ENCODE measurements around the gene CCDC91. TPM values are rescaled to one million over a fixed set of nuclear protein-coding genes. Genes with fewer than 3 reads are reported as not detected.
"Not testable (repeated sequence)": the region's sequence is repeated elsewhere in the genome, so short reads cannot be mapped to it uniquely, and the experiment has no call there.

CCDC91 gene
- total RNA-seq, 1 experiment from 2014 or later, result 13.7 TPM

DNA sequence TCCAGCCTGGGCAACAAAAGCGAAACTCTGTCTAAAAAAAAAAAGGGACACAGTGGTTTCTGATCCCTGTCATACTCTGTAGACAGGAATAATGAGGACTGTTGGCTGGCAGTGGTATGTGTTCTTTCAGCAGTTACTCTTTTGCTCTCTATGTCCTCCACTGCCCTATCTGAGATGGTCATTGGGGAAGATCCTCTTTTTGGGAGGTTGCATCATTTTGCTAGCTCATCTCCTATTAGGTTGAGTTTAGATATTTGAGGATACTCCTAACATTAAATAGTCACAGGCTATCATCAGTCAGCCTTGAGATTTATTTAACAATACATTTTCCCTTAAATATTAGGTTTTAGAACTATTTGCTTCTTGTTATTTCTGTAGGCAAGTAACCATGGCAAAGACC is 5.9 kb upstream of the CCDC91 start:
- DNase-seq (ENCODE audit: low spot score), result no peak

DNA sequence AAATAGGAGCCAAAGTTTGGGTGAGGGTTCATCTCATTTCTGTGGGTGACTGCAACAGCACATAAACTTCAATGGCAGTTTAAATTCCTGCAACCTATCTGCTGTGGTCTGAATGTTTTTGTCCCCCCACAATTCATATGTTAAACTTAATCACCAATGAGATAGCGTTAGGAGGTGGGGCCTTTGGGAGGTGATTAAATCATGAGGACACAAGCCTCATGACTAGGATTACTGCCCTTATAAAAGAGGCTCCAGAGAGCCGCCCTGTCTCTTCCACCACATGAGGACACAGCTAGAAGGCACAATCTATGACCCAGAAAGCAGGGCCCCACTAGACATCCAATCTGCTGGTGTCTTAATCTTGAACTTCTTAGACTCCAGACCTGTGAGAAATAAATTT is 3.8 kb upstream of the CCDC91 start:
- DNase-seq (ENCODE audit: low spot score), result no peak

DNA sequence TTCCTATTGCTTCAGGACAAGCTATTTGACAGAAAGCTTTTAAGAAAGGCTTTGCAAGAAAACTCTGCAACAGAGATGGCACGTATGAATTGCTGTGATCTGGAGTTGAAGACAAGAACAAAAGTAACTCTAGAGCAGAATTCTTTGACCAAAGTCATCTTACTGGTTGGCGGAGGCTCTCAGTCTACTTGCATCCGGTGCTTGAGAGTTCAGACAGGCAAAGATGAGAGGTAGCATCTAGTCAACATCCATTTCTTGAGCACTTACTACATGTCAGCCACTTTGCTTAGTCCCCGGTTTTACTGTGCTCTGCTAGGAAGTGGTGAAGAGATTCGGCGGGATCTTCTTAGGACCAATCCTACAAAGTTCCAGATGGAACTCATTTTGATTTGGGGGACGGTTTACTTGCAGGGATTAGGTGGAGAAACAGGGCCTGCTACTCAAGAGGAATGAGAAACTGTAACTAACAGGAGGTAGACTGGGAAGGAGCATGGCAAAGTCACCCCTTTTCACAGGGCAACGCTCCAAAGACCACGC is 404 bp upstream of the CCDC91 start:
- peak; percentile 10 for DNase-seq (ENCODE audit: low spot score)

DNA sequence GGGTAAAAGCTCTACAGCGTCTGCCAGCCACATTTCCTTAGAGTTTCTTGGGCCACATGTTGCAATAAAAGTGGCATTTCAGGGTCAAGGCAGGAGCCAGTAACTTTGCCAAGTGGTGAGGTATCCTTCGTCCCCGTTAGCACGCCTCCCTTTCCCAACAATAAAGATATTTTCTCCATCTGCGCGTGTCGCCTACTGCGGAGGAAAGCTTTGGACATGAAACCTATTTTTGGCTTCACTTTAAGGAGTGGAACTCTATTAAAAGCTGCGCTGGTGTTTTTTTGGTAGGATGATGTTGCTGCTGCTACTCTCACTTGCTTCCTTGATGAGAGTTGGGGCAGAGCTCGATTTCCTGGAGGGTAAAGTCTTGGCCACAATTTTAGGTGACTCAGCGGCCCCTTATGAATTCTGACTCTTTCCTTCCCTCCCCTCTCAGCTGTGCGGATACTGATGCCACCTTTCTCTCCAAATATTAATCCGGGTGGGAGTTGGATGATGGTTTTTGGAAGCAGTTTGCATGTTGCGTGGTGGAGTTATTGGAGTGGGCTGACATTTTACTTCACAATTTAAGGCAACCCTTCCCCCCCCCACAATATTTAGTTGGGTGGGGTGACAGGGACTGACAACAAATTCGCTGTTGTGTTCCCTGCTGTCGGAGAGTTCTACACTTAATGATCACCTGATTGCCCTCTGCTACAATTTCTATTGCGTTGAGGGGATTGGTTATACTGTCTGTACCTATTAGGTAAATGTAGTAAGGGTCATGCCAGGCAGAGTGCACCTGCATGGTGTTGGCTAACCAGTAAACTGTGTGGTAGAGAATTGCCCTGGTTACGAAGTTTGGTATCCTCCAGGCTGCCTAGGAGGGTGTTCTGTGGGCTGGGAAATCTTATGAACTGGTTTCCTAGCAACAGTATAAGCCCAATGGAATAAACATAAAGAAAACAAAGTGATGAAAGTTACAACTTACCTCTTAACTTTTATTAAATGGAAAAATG is 1.1 kb downstream of the CCDC91 start:
- no peak for DNase-seq (ENCODE audit: low spot score)

DNA sequence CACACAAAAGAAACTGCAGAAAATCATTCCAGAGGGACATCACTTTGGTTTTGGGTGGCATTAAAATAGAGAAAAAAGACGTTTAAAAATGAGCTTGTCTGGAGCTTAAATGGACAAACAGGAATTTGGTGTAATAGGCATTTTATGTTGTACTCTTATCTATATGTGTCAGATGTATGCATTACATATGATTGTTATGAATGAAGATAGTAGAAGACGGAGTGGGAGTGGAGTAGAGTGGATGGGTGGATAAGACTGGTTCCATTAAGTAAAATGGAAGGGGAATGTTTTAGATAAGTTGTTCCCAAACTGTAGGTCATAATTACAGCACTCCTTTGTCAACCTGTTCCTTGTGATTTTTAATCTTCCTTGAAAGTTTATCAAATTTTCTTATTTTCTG is 1.9 kb downstream of the CCDC91 start:
- no peak for DNase-seq (ENCODE audit: low spot score)

DNA sequence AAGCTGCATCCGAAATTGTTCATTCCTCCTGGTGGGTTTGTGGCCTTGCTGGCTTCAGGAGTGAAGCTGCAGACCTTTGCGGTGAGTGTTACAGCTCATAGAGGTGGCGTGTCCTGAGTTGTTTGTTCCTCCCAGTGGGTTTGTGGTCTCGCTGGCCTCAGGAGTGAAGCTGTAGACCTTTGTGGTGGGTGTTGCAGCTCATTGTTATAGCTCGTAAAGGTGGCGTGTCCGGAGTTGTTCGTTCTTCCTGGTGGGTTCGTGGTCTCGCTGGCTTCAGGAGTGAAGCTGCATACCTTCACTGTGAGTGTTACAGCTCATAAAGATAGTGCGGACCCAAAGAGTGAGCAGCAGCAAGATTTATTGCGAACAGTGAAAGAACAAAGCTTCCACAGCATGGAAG is 4.4 kb downstream of the CCDC91 start:
- not testable (repeated sequence) for DNase-seq (ENCODE audit: low spot score)

DNA sequence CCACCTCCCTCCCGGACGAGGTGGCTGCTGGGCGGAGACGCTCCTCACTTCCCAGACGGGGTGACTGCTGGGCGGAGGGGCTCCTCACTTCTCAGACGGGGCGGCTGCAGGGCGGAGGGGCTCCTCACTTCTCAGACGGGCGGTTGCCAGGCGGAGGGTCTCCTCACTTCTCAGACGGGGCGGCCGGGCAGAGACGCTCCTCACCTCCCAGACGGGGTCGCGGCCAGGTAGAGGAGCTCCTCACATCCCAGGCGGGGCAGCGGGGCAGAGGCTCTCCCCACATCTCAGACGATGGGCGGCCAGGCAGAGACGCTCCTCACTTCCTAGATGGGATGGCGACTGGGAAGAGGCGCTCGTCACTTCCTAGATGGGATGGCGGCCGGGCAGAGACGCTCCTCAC is 10.9 kb downstream of the CCDC91 start:
- DNase-seq (ENCODE audit: low spot score), result not testable (repeated sequence)

DNA sequence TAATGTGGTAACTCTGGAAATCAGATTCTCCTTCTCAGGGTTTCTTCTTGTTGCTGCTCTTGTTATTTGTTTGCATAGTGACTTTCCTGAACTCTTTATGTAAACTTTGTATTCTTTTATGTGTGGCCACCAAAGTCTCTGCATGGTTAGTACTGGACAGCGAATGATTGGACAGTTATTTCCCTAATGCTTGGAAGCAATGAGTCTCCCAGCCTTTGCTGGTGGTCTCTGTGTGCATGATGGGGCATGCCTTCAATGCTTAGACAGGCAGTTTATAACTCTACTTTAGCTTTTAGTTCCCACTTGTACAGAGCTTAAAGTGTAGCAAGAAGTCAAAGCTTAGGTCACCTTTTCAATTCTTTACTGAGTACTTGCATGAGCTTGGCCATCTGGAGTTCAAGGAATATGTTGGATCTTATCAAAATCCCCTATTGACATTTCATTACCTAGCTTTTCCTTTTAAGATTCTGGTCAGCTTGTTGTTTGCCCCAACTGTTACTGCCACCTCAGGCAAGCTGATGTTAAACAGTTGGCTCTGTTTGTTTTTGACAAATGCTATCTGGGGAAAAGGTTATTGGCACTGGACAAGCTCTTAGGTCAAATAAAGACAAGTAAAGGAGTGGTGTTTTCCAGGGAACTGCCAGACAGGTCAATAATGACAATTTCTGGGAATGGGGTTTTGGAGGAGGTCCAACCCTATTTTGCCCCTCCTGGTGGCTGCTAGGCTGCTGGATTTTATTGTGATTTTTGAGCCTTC is 12.3 kb downstream of the CCDC91 start:
- DNase-seq (ENCODE audit: low spot score), result no peak

DNA sequence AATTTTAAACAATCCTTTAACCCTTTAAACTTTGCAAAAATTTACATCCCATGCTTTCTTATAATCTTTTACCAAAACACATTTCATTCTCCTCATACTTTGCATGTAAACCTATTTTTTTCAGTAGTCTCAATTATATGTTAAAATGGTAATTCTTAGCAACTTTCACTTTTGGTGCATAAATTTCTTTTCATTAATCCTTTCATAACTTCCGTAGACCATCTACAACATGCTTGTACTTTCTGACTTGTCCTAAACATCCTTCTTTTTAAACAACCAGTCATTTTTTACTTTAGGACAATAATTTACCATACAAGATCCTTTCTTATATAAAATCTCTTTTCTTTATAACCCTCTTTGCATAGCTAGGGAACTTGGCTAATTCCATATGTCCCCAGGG is 19.5 kb downstream of the CCDC91 start:
- no peak for DNase-seq (ENCODE audit: low spot score)

DNA sequence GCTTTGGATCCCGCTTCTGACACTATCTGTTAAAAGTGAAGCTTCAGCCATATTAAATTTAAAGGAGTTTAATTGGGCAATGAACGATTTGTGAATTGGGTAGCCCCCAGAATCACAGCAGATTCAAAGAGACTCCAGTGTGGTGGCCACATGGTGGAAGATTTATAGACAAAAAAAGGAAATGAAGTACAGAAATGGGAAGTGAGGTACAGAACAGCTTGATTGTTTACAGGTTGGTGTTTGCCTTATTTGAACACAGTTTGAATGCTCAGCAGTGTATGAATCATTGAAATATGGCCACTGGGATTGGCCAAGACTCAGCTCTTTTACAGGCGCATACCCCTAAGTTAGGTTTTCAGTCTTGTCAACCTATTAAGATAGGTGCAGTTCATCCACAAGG is 21.9 kb downstream of the CCDC91 start:
- DNase-seq (ENCODE audit: low spot score), result no peak

DNA sequence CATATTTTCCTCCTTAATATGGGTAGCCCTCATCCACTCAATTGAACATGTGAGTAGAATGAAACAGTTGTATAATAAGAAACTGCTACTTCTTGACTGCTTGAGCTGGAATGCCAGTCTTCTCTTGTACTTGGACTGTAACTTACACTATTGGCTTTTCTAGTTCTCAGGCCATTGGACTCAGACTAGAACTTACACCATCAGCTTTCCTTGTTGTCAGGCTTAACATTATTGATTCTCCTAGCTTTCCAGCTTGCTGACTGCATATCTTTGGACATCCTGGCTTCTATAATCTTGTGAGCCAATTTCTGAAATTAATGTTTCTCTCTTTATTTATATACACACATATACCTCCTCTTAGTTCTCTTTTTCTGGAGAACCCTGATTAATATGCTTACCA is 24.8 kb downstream of the CCDC91 start:
- DNase-seq (ENCODE audit: low spot score), result no peak

DNA sequence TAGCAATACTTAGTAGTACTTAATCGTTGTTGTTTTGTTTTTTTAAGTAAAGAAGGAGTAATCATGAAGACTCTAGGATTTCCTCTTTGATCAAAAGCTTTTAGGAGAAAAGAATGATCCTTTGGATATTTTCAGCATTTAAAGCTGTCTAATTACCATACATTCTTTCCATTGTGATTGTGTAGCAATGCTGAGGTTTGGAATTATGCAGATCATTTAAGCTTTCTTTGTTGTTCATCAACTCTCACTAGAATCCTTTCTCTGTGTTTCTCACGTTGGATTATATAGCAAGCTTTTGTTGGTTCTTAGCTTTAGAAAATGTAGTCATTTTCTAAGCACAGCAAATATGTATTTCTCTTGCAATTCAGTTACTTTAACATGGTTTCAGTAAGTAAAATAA is 25.8 kb downstream of the CCDC91 start:
- no peak for DNase-seq (ENCODE audit: low spot score)

DNA sequence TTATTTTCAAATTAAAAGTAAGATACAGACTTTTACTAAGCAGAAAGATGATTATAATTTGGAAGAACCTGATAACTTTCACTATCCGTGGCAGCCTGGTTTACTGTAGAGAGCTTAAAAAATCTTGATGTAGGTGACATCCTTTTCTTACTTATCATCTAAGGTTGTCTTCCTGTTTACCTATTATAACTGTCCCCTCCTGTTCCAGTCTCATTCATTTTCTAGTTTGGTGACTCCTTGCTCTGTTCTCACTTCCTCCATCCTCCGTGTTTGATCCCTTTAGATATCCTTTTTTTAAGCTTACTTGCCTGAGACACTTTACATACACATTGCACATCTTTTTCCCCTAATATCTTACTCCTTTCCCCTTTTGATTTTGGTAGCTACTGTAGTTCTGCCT is 27.5 kb downstream of the CCDC91 start:
- no peak for DNase-seq (ENCODE audit: low spot score)

DNA sequence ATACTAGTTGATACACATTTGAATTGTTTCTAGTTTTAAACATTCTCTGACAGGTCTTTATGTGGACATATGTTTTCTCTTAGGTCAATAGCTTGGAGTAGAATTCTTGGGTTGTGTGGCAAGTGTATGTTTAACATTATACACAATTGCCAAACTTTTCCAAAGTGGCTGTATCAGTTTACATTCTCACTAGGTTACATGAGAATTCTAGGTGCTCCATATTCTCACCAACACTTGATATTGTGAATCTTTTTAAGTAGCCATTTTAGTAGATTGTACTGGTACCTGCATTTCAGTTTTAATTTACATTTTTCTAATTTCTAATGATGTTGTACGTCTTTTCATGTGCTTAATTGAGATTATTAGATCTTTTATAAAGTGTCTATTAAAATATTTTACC is 28.6 kb downstream of the CCDC91 start:
- no peak for DNase-seq (ENCODE audit: low spot score)

DNA sequence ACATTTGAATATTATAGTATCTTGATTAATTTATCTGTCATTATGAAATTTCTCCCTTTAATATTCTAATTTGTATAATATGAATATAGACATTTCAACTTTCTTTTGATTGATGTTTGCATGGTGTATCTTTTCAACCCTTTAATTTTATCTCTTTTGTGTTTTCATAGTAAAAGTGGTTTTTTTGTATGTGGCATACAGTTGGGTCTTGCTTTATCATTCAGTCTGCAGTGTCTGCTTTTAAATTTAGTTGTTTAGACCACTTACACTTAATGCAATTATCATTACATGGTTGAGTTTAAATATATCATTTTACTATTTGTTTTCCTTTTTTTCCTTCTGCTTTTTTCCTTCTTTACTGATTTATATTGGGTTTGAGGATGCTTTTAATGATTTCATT is 29.6 kb downstream of the CCDC91 start:
- no peak for DNase-seq (ENCODE audit: low spot score)

DNA sequence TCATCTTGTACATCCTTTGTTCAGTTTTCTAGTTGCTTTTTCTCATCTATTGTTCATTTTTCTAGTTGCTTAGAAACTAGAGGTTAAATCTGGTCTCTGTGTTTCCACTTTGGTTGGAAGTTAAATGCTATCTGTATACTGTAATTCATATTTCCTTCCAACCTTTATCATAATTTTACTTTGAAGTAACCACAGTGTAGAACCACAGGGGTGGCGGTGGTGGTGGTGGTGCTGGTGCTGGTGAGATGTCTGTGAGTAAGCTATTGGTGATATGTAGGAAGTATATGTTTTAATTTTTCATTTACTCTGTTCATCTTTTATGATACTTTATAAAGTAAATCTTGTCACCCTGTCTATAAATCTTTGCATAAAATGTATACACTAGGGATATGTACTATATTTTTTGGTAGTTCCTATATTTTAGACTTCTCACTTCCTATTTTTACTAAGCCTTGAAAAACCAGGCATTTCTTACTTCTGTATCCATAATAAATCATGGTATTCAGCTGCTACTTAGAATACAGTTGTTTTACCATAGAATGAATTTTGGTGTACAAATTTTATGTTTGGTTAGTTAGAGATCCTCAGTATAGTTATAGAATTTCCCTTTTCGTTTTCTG is 31.9 kb downstream of the CCDC91 start:
- DNase-seq (ENCODE audit: low spot score), result no peak

DNA sequence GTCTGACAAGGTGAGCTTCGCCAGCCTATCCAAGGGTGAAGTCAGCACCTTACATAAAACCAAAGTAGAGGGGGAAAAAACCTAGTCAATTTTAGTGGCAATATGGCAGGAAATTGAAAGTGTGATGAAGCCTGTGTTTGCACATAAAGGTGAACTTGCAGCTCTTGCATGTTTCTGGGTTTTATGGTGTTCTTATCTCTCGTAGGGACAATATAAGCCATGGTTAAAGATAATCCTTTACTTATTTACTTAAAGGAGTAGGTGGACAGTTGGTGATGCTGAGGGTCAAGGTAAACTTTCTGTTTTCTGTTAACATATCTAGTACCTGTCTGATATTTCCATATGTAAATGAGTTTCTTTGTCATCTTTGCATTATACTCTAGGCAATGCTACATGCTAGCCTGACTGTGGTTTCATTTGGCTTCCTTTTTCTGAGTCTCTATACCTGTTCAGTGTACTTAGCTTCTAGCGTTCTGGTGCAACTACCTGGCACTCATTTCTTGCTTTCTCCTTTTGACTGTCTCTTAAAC is 32.8 kb downstream of the CCDC91 start:
- no peak for DNase-seq (ENCODE audit: low spot score)

DNA sequence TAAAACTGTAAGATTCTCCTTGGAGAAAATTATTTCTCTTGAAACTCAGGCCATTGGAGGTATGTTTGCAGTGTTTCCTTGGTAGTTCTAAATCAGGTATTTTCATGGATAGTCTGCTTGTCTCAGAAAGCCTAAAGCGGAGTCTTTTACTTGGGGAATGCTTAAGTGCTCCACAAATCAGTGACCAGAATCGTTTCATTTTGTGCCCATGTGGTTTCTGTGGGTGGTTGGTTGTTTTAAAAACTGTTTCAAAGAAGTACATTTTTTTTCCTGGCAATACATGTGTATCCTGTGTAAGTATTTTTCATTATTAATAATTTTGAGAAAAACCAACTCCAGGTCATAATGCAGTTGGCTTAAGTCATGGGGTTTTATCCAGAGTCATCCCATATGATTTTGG is 33.6 kb downstream of the CCDC91 start:
- no peak for DNase-seq (ENCODE audit: low spot score)

DNA sequence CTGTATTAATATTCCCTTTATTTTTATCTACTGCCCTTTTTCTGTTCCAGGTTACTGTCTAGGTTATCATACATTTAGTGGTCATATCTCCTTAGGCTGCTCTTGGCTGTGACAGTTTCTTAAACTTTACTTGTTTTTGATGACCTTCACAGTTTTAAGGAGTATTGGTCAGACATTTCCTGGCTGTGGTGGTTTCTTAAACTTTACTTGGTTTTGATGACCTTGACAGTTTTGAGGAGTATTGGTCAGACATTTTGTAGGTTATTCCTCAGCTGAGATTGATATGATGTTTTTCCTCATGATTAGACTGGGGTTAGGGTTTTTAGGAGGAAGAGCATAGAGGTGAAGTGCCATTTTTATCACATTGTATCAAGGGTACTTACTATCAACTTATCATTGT is 36.4 kb downstream of the CCDC91 start:
- no peak for DNase-seq (ENCODE audit: low spot score)

DNA sequence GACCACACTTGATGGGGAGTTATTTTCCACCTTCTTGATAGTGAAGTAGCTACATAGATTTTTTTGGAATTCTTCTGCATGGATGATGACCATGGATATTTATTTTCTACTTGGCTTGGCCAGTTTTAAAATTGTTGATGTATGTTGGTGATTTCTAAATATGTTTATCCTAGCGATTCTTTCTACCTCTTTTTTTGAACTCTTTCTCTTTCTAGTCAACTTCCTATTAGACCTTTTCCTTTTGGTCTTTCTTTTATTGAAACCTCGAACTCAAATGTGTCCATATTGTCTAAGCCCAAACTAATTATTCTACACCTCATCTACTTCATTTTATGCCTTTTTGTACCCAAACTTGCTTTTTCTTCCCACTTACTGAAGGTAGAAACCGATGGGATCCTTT is 37.0 kb downstream of the CCDC91 start:
- no peak for DNase-seq (ENCODE audit: low spot score)

DNA sequence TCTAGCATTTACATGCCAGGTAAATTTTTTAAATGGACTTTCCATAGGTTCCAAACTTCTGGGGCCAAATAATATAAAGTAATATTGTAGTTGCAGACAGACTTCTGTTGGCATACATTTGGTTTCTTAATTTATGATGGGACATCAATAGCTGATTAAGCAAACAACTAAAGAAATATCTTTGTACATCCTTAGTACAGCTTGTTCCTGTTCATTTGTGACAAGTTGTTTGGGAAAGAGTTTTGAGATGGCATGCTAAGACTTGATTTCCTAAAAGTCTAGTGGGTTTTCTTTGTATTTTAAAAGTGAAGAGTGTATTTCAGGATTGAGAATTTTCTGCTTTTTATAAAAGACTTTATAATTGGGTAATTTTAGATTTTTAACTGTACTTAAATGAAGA is 41.0 kb downstream of the CCDC91 start:
- no peak for DNase-seq (ENCODE audit: low spot score)

Measured in H4 (cell line).